Ramos (cell line): Measurements from ENCODE around the gene ZNF391.
"Not testable (repeated sequence)": the region's sequence is repeated elsewhere in the genome, so short reads cannot be mapped to it uniquely, and the experiment has no call there.

Source experiments
- in situ Hi-C: fragments of 300-500 bp; cut with MboI; formaldehyde crosslinking; loops from one replicate; pipeline ENCODE4 v1.14.3; 2022; ENCODE audit warnings: low sequenced_read_pairs; ENCODE audit not compliant: unreplicated experiment

The ZNF391 gene

GRCh38 chr6:27388293-27389197 lies at the start of gene ZNF391:
TSS of gene ZNF391 (plus strand) at chr6:27388759. CDS start at chr6:27400371, 11,612 bp downstream.
- in situ Hi-C loops, result no loop called here

- in situ Hi-C loops, result no loop called here
These were observed 35.7 kb upstream of the ZNF391 start for GRCh38 chr6:27352850-27353249.

- in situ Hi-C loops, result no loop called here
These were observed 29.8 kb upstream of the ZNF391 start for GRCh38 chr6:27358786-27359185.

- in situ Hi-C loops, result no loop called here
These were observed 29.3 kb upstream of the ZNF391 start for GRCh38 chr6:27359231-27359630.

GRCh38 chr6:27368202-27368601 lies 20.4 kb upstream of the ZNF391 start:
- in situ Hi-C loops, result no loop called here

GRCh38 chr6:27370391-27370790 lies 18.2 kb upstream of the ZNF391 start:
- in situ Hi-C loops, result no loop called here

- in situ Hi-C loops, result no loop called here
These were observed 13.5 kb upstream of the ZNF391 start for GRCh38 chr6:27374824-27375612.

GRCh38 chr6:27375613-27376079 lies 12.9 kb upstream of the ZNF391 start:
- in situ Hi-C loops, result no loop called here

GRCh38 chr6:27378406-27378805 lies 10.2 kb upstream of the ZNF391 start:
- in situ Hi-C loops, result not testable (repeated sequence)

- in situ Hi-C loops, result not testable (repeated sequence)
These were observed 7.6 kb upstream of the ZNF391 start for GRCh38 chr6:27381001-27381400.

GRCh38 chr6:27383011-27383410 lies 5.5 kb upstream of the ZNF391 start:
- in situ Hi-C loops, result no loop called here

- in situ Hi-C loops, result no loop called here
These were observed 5.1 kb upstream of the ZNF391 start for GRCh38 chr6:27383481-27383880.

GRCh38 chr6:27392623-27393022 lies 4.1 kb downstream of the ZNF391 start:
- in situ Hi-C loops, result no loop called here

- in situ Hi-C loops, result no loop called here
These were observed 5.5 kb downstream of the ZNF391 start for GRCh38 chr6:27394073-27394472.

- in situ Hi-C loops, result no loop called here
These were observed 12.5 kb downstream of the ZNF391 start for GRCh38 chr6:27400877-27401642.

GRCh38 chr6:27406085-27406484 lies 17.5 kb downstream of the ZNF391 start:
- in situ Hi-C loops, result no loop called here

GRCh38 chr6:27407153-27407814 lies 18.7 kb downstream of the ZNF391 start:
- in situ Hi-C loops, result no loop called here

GRCh38 chr6:27414300-27414699 lies 25.7 kb downstream of the ZNF391 start:
- in situ Hi-C loops, result no loop called here

GRCh38 chr6:27414996-27415395 lies 26.4 kb downstream of the ZNF391 start:
- in situ Hi-C loops, result no loop called here

- in situ Hi-C loops, result no loop called here
These were observed 27.3 kb downstream of the ZNF391 start for GRCh38 chr6:27415898-27416297.
